GM13977 (cell line): Measurements from ENCODE around the gene ASL.
"Not testable (repeated sequence)": the region's sequence is repeated elsewhere in the genome, so short reads cannot be mapped to it uniquely, and the experiment has no call there.

Experiments used
- DNase-seq: peaks from one replicate; pipeline ENCODE4 v3.0.0; 2012; ENCODE audit warnings: low spot score
- in situ Hi-C: fragments of 300-500 bp; cut with MboI; formaldehyde crosslinking; loops from one replicate; pipeline ENCODE4 v1.12.0; 2022; ENCODE audit warnings: low sequenced_read_pairs, low pct_unique_long_range_greater_than_20kb, mixed read lengths, inconsistent platforms; ENCODE audit not compliant: unreplicated experiment
- TF ChIP-seq, protein P1 (sequence below): IDR thresholded peaks from 2 replicates; pipeline ENCODE4 v1.5.1; 2012; ENCODE audit warnings: mild to moderate bottlenecking, control low read depth; ENCODE audit not compliant: insufficient read depth; ENCODE audit errors: extremely low read depth, missing control alignments

ASL gene

DNA sequence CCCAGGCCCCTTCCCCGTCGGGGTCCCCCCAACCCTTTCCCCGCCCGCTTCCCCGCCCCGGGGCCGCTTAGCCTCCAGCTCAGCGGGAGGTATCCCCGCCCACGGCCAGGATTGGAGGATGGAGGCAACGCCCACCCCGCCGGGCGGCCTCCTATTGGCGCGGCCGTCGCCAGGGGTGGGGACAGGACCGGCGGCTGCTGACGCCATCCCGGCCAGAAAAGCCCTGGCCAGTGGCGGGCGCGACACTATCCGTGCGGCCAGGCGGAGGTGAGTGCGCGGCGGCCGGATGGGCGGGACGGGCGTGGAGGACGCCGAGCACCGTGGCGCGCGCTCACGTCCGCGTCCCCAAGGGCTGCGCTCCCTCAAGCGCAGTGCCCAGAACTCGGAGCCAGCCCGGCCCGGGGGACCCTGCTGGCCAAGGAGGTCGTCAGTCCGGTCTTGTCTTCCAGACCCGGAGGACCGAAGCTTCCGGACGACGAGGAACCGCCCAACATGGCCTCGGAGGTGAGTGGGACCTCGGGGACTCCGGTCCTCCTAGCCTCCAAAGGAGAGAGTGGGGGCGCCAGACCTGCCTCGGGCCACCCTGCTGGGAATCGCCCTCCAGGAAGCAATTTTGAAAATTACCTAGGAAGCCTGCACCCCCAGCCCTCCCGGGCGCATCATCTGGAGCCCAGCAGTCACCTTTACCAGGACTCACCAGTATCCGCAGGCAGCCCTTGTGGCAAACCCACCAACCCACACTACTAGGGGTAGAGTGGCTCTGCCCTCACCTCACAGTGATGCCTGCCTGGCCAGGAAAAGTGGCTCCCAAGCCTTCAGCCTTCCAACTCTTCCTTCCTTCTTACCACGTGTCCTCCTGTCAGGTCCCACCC, at the start of gene ASL:
Gene ASL, plus strand, starts transcription at position 230 of the 872 bp plus-strand sequence. Its CDS starts 263 bp downstream, at position 493.
- in situ Hi-C loops = no loop called here
- TF ChIP-seq, protein P1, sequence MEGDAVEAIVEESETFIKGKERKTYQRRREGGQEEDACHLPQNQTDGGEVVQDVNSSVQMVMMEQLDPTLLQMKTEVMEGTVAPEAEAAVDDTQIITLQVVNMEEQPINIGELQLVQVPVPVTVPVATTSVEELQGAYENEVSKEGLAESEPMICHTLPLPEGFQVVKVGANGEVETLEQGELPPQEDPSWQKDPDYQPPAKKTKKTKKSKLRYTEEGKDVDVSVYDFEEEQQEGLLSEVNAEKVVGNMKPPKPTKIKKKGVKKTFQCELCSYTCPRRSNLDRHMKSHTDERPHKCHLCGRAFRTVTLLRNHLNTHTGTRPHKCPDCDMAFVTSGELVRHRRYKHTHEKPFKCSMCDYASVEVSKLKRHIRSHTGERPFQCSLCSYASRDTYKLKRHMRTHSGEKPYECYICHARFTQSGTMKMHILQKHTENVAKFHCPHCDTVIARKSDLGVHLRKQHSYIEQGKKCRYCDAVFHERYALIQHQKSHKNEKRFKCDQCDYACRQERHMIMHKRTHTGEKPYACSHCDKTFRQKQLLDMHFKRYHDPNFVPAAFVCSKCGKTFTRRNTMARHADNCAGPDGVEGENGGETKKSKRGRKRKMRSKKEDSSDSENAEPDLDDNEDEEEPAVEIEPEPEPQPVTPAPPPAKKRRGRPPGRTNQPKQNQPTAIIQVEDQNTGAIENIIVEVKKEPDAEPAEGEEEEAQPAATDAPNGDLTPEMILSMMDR = no peak
- peak; percentile 100 for DNase-seq

DNA sequence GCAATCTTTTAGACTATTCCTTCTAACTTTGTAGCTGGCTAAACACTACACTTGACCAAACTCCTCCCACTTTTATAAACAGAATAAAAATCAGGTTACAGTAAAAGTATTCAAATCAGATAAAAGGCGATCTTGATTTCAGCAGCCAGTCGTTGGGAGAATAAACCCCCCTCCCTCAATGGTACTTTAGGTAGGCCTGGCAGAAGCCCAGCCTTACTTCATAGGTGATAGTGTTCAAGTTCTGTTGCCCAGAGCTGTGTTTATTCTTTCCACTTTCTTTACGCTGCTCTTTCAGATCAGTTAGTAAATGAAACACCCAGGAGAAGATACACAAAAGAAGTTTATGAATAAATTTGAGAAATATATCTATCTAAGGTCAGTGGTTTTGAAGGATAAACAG, 47.3 kb upstream of the ASL start:
- DNase-seq, in situ Hi-C loops: not testable (repeated sequence)

DNA sequence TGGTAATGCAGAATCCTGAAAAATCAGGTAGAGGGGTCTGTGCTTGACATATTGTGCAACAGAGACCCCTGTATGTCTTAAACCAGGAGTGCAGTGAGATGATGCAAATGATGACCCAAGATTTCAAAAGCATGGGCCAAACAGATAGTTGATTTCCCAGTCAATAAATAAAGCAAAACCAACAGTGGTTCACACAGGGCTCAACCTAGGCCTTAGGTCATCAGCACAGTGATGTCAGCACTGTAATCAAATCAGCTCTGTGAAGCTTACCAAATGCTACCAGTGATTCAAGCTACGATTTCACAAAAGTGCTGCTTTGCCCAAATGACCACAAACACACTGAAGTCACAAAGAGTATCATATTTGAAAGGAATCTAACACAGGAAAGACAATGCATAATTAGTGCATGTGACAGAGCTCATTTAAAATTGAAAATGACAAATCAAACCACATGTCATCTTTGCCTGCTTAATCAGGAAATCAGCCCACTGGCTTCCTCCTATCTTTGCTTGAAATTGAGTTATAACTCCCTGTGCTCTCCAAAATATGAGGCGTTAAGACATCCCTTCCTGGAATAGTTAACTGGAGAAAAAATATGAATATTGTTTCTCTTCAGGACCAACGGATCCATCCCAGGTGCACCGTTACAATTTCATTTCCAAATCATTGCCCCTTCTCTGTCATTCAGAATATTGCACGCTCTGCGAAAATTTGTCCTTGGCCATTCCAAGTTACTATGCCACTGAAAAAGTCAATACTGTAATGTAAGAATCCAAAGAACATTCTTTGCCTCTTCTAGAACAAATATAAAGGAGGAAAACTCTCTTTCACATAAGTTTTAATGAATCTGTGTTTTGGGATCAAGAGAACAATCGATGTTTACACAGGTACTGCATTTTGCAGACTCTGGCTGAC, 41.9 kb upstream of the ASL start:
- no peak for DNase-seq
- TF ChIP-seq, protein P1 = no peak
- in situ Hi-C loops = no loop called here

DNA sequence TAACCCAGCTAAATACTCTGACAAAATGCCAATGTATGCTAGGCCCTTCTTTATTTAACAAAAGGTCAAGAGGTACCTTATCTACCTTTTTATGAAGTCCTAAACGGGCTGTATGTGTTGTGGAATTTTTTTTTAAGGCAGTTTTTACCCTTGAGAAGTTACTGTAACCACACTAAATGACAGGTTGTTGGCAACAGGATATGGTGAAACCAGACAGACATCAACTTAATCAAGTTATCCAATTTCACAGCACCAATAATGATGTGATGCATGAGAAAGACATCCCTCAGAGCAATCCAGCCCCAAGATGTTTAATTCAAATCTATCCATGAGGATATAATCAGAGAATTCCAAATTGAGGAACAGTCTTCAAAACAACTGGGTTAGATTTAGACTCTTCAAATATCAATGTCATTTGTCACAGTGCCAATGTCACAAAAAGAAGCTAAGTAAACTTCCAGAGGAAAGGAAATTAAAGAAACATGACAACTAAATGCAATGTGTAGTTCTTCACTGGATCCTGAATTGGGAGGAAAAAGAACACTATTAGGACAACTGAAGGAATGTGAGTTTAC, 41.1 kb upstream of the ASL start:
- DNase-seq, in situ Hi-C loops: not testable (repeated sequence)

DNA sequence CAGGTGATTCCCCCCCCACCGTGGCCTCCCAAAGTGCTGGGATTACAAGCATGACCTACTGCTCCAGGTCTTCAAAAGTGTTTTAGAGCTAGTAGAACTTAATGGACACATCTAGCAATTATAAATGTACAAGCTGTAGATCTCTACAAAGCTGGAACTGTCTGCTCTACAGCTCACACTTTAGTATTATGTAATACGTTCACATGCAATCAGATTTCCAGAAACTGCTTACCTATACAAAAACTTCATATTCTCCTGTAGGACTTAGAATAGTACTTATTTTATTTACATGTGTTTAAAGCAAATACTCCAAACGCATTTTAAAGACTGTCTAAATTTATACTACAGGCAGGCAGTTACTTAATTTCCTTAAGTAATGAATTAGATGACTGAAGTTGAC, 39.2 kb upstream of the ASL start:
- in situ Hi-C loops = no loop called here
- DNase-seq = no peak
- TF ChIP-seq, protein P1 = no peak

DNA sequence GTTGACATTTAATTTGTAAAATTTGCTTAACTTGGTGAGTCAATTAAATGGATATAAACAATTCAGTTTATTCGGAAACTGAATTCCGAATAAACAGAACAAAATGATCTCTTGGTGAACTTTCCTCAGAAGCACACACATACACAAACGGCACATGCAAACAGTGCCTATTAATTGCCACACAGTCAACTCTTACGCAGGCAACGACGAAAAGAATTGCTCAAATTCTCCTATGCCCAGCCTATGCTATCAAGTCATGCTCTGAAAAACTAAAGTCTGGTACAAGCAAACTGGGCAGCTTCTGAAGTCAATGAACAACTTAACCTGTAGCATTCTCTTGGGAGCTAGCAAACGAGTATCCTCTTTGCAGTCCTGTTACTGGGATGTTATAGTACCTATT, 38.8 kb upstream of the ASL start:
- in situ Hi-C loops = no loop called here
- DNase-seq = no peak
- TF ChIP-seq, protein P1 = no peak

DNA sequence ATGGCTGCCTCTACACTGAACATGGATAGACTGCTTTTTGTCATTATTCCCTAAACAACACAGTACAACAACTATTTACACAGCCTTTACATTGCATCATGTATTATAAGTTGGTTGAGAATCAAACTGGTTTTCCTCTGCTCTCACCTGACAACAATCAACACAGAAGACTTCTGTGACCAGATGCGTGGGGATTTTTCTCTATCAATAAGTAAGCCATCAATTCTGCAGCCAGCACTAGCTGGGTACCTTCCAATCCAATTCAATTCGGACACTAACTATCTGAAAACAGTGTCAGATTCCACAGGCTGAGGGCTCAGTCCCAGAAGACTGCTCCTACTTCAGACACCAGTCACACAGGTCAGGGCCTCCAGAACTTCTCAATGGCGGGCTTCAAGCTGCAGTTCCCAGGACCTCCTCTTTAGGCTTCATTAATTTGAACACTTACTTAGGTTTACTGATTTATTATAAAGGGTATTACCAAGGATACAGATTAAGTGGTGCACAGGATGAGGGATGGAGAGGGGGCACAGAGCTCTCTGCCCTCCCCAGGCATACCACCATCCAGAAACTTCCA, 36.4 kb upstream of the ASL start:
- TF ChIP-seq, protein P1 = no peak
- no peak for DNase-seq
- in situ Hi-C loops = no loop called here
